Esophagus squamous epithelium (tissue), 5 donors: ENCODE results near the gene MAGEA10. TPM values are rescaled to one million over a fixed set of nuclear protein-coding genes. Genes with fewer than 3 reads are reported as not detected.
"Not testable (repeated sequence)": the region's sequence is repeated elsewhere in the genome, so short reads cannot be mapped to it uniquely, and the experiment has no call there.

Experiments used
- DNase-seq: peaks from one replicate; lab custom pipeline; 2025; lab: John Stamatoyannopoulos, UW
- H3K27ac ChIP-seq, 4 donors: fragments of 200-600 bp; sonication (generic); one replicate each; pipeline ENCODE4 v1.5.1; 2016 to 2019; ENCODE audit warnings: mild to moderate bottlenecking in 1 of 4
- H3K27me3 ChIP-seq, 4 donors: fragments of 200-600 bp; sonication (generic); 1 replicate in 3 of 4; 2 replicates in 1 of 4; pipeline versions ENCODE4 v1.5.1 to v1.6.0; 2017 to 2021; ENCODE audit warnings: antibody characterized with exemption in 1 of 4
- H3K36me3 ChIP-seq, 3 donors: fragments of 200-600 bp; sonication (generic); one replicate each; pipeline ENCODE4 v1.5.1; 2016 to 2019
- H3K4me1 ChIP-seq, 3 donors: fragments of 200-600 bp; sonication (generic); one replicate each; pipeline ENCODE4 v1.5.1; 2017 to 2019
- H3K4me3 ChIP-seq, 4 donors: fragments of 200-600 bp; sonication (generic); 1 replicate in 3 of 4; 2 replicates in 1 of 4; pipeline ENCODE4 v1.5.1; 2016 to 2019; ENCODE audit warnings: mild to moderate bottlenecking in 2 of 4, moderate library complexity in 1 of 4
- H3K9me3 ChIP-seq, 3 donors: fragments of 200-600 bp; sonication (generic); one replicate each; pipeline ENCODE4 v1.5.1; 2016 to 2019
- CTCF ChIP-seq, 6 experiments: fragments of 450-650 bp in 4 of 6; fragments of 200-600 bp in 2 of 6; sonication (generic) in 2 of 6; IDR thresholded peaks; one replicate each; pipeline ENCODE4 v1.5.1; 2016 to 2019; ENCODE audit warnings: antibody characterized with exemption in 6 of 6, mild to moderate bottlenecking in 4 of 6, moderate library complexity in 4 of 6
- POLR2A ChIP-seq, 4 donors: fragments of 450-650 bp; IDR thresholded peaks; one replicate each; pipeline ENCODE4 v1.6.1; 2017; ENCODE audit warnings: antibody characterized with exemption in 4 of 4, mild to moderate bottlenecking in 4 of 4, moderate library complexity in 3 of 4
- WGBS, 2 donors: methylation state at CpG; one replicate each; pipeline ENCODE4 v1.1.5; 2018; 5-methylcytosine and 5-hydroxymethylcytosine counted together
- intact Hi-C: fragments of 100-400 bp; cut with DNase I; formaldehyde crosslinking; loops from one replicate; pipeline ENCODE4 v1.15.0; 2022
- total RNA-seq, 4 donors: library from RNA; depleted of rRNA; stranded (reverse); fragments of >200 nt; gene quantifications; one replicate each; pipeline ENCODE4 v1.1.0, GENCODE V29; 2016
- donor health status: DM: yes; HTN: yes; CAD: no.

MAGEA10 gene
- total RNA-seq, result not detected

- DNase-seq, result no peak
- WGBS, 2 donors, result 92% methylated on average over 2 of the region's 16 CpGs; no CpG with 5 or more reads in 1 of the 2 donors
- no peaks in the 10 kb centered on the region for H3K9me3 ChIP-seq
Measured at GRCh38 chrX:152138388-152138784, at the start of gene MAGEA10. Gene MAGEA10 (minus strand): TSS chrX:152138577. CDS start chrX:152135620, 2,957 bp downstream.

GRCh38 chrX:152177497-152178269, 39.3 kb upstream of the MAGEA10 start:
- no peak for DNase-seq
- H3K4me1 ChIP-seq, result no peaks in the 10 kb centered on the region
- no peaks in the 10 kb centered on the region for H3K9me3 ChIP-seq
- no peak overlapping the region for H3K4me3 ChIP-seq
- no peak overlapping the region for H3K27ac ChIP-seq
- intact Hi-C loops, result no loop called here
- TF ChIP-seq POLR2A (IDR thresholded peaks at IDR 0.05), result no peak
- no peak for TF ChIP-seq CTCF (IDR thresholded peaks at IDR 0.05)
- whole genome bisulfite sequencing, 2 donors, result 43 to 88% methylated on average over 2 to 5 of the region's 5 CpGs
- no peaks in the 10 kb centered on the region for H3K27me3 ChIP-seq
- no peaks in the 10 kb centered on the region for H3K36me3 ChIP-seq

More at GRCh38 chrX:152138388-152138784, at the start of gene MAGEA10:
- TF ChIP-seq POLR2A (IDR thresholded peaks at IDR 0.05) (no peak), CTCF (IDR thresholded peaks at IDR 0.05) (no peak)
- Histone ChIP-seq H3K4me3 (no peak within 1 kb of the TSS), H3K4me1 (no peaks in the 10 kb centered on the region), H3K36me3 (no peaks in the 10 kb centered on the region), H3K27me3 (no peaks in the 10 kb centered on the region), H3K27ac (no peak within 1 kb of the TSS)
- intact Hi-C loops, result no loop called here

- H3K27ac ChIP-seq, result no peak overlapping the region
- no peaks in the 10 kb centered on the region for H3K36me3 ChIP-seq
- no peak overlapping the region for H3K4me3 ChIP-seq
- intact Hi-C loops, result no loop called here
- H3K4me1 ChIP-seq, result no peaks in the 10 kb centered on the region
- DNase-seq, result no peak
- H3K9me3 ChIP-seq, result no peaks in the 10 kb centered on the region
- WGBS, 2 donors, result 63 to 73% methylated on average over 4 of the region's 4 CpGs
- no peaks in the 10 kb centered on the region for H3K27me3 ChIP-seq
- TF ChIP-seq POLR2A (IDR thresholded peaks at IDR 0.05) (no peak), CTCF (IDR thresholded peaks at IDR 0.05) (no peak)
Measured at GRCh38 chrX:152177052-152177451, 38.7 kb upstream of the MAGEA10 start.

- H3K9me3 ChIP-seq, H3K27me3 ChIP-seq, H3K4me1 ChIP-seq, H3K36me3 ChIP-seq, intact Hi-C loops, H3K27ac ChIP-seq, H3K4me3 ChIP-seq, DNase-seq: not testable (repeated sequence)
- WGBS, 2 donors, result 72 to 74% methylated on average over 4 of the region's 4 CpGs
Measured at GRCh38 chrX:152175892-152176291, 37.5 kb upstream of the MAGEA10 start.

- intact Hi-C loops, H3K4me3 ChIP-seq, H3K36me3 ChIP-seq, H3K27ac ChIP-seq, H3K9me3 ChIP-seq, H3K27me3 ChIP-seq, H3K4me1 ChIP-seq, DNase-seq: not testable (repeated sequence)
- WGBS, 2 donors, result 100% methylated on average over 1 of the region's 4 CpGs; no CpG with 5 or more reads in 1 of the 2 donors
Measured at GRCh38 chrX:152173923-152174322, 35.5 kb upstream of the MAGEA10 start.

- no peaks in the 10 kb centered on the region for H3K27me3 ChIP-seq
- H3K4me3 ChIP-seq, result no peak overlapping the region
- intact Hi-C loops, result no loop called here
- WGBS, 2 donors, result 66 to 68% methylated on average over 3 to 4 of the region's 4 CpGs
- no peak overlapping the region for H3K27ac ChIP-seq
- no peaks in the 10 kb centered on the region for H3K9me3 ChIP-seq
- no peaks in the 10 kb centered on the region for H3K4me1 ChIP-seq
- H3K36me3 ChIP-seq, result no peaks in the 10 kb centered on the region
- DNase-seq, result no peak
- TF ChIP-seq CTCF (IDR thresholded peaks at IDR 0.05) (no peak), POLR2A (IDR thresholded peaks at IDR 0.05) (no peak)
Measured at GRCh38 chrX:152170621-152171020, 32.2 kb upstream of the MAGEA10 start.
